Measurements from ENCODE around the gene TUBA1C.

TUBA1C gene

DNA sequence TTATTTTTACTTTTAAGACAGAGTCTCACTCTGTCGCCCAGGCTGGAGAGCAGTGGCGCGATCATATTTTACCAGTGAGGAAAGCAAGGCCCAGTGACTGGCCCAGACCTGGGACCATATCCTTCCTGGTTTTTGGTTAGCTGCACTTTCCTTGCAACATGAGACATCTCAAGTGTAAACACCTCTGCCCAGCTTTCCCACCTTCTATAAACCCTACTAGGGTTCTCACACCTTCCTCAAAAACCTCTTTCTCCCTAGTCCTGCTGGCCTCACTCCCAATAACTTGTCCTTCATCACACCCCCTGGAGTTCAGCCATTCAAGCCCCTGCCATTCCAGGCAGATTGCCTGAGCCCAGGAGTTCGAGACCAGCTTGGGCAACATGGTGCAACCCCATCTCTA lies 19.8 kb downstream of the TUBA1C start:
- H3K4me3 ChIP-seq (ENCODE audit: low read length): no peak overlapping the region
- TF ChIP-seq ZNF274 (IDR thresholded peaks at IDR 0.05; ENCODE audit: low read depth, low read length): no peak

DNA sequence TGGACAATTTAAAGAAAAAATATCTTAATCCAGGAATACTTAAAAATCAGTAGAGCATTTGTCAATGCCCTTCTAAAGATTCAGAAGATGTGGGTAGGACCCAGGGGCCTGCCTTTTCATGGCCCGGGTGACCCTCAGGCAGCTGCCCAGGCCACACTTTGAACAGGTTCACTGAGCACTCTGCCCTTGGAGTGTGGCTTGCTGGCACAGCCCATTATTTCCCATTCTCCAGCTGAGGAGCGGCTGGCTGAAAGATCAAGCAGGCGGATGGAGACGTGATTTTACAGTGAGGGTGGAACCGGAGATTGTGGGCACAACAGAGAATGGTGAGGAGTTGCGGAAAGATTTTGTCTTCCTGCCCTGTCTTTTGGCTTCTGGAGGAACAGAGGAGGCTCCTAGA lies 23.0 kb downstream of the TUBA1C start:
- no peak overlapping the region for H3K4me3 ChIP-seq (ENCODE audit: low read length)
- no peak for TF ChIP-seq ZNF274 (IDR thresholded peaks at IDR 0.05; ENCODE audit: low read depth, low read length)

- TF ChIP-seq ZNF274 (IDR thresholded peaks at IDR 0.05; ENCODE audit: low read depth, low read length): no peak
- no peak overlapping the region for H3K4me3 ChIP-seq (ENCODE audit: low read length)
These were observed 23.6 kb downstream of the TUBA1C start for GRCh38 chr12:49288412-49288853.

DNA sequence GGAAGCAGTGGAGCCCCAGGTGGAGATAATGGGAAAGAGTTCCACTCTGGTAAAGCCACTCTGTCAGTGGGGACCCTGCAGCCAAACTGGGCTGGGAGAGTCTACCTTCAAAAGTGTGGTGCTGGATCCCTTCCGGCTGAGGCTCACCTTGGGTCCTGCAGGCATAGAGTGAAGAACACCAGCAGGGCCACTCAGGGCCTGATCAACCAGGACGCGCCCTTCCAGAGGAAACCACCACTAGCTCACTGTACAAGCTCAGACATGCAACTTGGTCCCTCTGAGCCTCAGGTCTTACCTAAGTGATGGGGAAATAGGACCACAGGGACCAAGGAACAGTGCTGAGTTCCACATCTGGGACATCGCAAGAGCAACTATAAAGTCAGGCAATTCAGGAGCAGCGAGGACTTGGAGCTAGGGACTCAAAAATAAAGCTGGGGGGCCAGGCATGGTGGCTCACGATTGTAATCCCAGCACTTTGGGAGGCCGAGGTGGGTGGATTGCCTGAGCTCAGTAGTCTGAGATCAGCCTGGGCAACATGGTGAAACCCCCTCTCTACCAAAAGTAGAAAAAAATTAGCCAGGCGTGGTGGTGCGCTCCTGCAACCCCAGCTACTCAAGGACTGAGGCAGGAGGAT lies 24.2 kb downstream of the TUBA1C start:
- no peak for TF ChIP-seq ZNF274 (IDR thresholded peaks at IDR 0.05; ENCODE audit: low read depth, low read length)
- no peak overlapping the region for H3K4me3 ChIP-seq (ENCODE audit: low read length)

- H3K4me3 ChIP-seq (ENCODE audit: low read length): no peak overlapping the region
- no peak for TF ChIP-seq ZNF274 (IDR thresholded peaks at IDR 0.05; ENCODE audit: low read depth, low read length)
These were observed 27.8 kb downstream of the TUBA1C start for GRCh38 chr12:49292729-49293055.

- TF ChIP-seq ZNF274 (IDR thresholded peaks at IDR 0.05; ENCODE audit: low read depth, low read length): no peak
- H3K4me3 ChIP-seq (ENCODE audit: low read length): no peak overlapping the region
These were observed 28.4 kb downstream of the TUBA1C start for GRCh38 chr12:49293056-49293956.

GRCh38 chr12:49294086-49294803 lies 29.4 kb downstream of the TUBA1C start:
- no peak overlapping the region for H3K4me3 ChIP-seq (ENCODE audit: low read length)
- TF ChIP-seq ZNF274 (IDR thresholded peaks at IDR 0.05; ENCODE audit: low read depth, low read length): no peak

DNA sequence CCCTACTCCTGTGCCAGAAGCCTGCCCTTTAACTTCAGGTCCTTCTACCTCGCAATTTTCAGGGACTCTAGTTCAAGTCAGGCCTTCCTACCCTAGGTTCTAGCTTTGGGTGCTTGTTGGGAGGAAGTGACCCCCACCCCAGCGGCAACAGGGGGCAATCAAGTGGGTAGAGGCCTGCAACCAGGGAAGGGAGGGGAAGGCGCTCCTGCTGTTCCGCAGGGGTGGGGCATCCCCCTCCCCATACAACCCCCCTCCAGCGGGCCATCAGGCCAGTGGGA lies 29.9 kb downstream of the TUBA1C start:
- no peak for TF ChIP-seq ZNF274 (IDR thresholded peaks at IDR 0.05; ENCODE audit: low read depth, low read length)
- H3K4me3 ChIP-seq (ENCODE audit: low read length): no peak overlapping the region

DNA sequence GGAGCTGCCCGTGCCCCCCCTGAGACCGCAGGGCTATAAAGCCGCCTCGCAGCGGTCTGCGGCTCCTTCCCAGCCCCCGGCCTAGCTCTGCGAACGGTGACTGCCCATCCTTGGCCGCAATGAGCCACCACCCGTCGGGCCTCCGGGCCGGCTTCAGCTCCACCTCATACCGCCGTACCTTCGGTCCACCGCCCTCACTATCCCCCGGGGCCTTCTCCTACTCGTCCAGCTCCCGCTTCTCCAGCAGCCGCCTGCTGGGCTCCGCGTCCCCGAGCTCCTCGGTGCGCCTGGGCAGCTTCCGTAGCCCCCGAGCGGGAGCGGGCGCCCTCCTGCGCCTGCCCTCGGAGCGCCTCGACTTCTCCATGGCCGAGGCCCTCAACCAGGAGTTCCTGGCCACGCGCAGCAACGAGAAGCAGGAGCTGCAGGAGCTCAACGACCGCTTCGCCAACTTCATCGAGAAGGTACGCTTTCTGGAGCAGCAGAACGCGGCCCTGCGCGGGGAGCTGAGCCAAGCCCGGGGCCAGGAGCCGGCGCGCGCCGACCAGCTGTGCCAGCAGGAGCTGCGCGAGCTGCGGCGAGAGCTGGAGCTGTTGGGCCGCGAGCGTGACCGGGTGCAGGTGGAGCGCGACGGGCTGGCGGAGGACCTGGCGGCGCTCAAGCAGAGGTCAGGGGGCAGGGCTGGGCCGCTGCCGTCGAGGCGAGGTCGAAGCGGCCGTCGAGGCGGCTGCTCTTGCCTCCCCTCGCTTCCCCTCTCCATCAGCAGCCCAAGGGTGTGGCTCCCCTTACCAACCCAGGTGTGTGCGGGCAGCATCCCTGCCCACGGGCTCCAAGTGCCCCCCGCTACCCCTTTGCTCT lies 30.4 kb downstream of the TUBA1C start, which contains the start of gene PRPH:
TSS of gene PRPH (plus strand) at position 66 of the 855 bp plus-strand sequence. CDS start at position 120, 54 bp downstream.
- no peak within 1 kb of the TSS for H3K4me3 ChIP-seq (ENCODE audit: low read length)

DNA sequence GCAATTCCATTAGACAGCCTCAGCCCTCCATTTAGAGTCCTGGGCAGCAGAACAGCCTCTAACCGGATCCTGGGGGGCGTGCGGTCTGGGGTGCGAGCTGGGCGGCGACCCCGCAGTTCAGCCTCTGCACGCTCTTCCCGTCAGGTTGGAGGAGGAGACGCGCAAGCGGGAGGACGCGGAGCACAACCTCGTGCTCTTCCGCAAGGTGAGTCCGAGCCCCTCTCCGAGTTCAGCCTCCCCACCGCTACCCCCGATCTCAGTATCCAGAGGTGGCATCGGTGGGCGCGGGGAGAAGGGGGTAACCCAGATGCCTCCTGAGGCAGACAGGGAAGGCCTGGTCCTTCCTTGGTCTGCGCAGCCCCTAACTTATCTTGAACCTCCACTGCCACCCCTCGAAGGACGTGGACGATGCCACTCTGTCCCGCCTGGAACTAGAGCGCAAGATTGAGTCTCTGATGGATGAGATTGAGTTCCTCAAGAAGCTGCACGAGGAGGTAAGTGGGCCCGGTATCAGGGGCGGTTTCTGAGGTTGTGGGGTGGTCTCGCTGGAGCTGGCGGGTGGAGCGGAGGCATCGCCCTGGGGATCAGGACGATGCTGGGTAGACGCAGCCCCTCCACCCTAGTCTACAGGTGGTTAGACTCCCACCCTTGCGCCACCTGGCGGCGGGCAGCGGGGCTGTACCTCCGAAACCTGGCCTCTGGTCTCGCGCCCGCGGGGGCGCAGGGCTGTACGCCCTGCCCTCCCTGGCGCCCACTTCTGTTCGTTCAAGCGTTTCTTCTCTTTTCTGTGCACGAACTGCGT lies 31.4 kb downstream of the TUBA1C start:
- no peak for TF ChIP-seq ZNF274 (IDR thresholded peaks at IDR 0.05; ENCODE audit: low read depth, low read length)
- no peak overlapping the region for H3K4me3 ChIP-seq (ENCODE audit: low read length)

More for the DNA sequence above, 30.4 kb downstream of the TUBA1C start, which contains the start of gene PRPH:
- TF ChIP-seq ZNF274 (IDR thresholded peaks at IDR 0.05; ENCODE audit: low read depth, low read length): no peak

DNA sequence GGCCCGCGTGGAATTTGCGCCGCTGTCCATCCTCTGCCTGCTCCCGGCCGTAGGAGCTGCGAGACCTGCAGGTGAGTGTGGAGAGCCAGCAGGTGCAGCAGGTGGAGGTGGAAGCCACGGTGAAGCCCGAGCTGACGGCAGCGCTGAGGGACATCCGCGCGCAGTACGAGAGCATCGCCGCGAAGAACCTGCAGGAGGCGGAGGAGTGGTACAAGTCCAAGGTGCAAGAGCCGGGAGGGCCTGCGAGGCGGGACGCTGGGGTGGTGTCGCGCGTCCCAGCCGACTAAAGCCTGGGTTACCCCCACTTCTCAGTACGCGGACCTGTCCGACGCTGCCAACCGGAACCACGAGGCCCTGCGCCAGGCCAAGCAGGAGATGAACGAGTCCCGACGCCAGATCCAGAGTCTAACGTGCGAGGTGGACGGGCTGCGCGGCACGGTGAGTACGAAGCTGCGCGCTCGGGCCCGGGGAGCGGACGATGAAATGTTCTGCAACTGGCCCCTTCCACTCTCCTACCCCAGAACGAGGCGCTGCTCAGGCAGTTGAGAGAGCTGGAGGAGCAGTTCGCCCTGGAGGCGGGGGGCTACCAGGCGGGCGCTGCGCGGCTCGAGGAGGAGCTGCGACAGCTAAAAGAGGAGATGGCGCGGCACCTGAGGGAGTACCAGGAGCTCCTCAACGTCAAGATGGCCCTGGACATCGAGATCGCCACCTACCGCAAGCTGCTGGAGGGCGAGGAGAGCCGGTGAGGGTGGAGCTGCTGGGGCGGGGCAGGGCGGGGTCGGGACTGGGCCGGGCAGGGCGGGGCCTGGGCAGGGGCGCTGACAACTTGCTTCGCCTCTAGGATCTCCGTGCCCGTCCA lies 32.2 kb downstream of the TUBA1C start:
- no peak for TF ChIP-seq ZNF274 (IDR thresholded peaks at IDR 0.05; ENCODE audit: low read depth, low read length)
- no peak overlapping the region; the same call in 1 of the 2 replicates for H3K4me3 ChIP-seq (ENCODE audit: low read length)

DNA sequence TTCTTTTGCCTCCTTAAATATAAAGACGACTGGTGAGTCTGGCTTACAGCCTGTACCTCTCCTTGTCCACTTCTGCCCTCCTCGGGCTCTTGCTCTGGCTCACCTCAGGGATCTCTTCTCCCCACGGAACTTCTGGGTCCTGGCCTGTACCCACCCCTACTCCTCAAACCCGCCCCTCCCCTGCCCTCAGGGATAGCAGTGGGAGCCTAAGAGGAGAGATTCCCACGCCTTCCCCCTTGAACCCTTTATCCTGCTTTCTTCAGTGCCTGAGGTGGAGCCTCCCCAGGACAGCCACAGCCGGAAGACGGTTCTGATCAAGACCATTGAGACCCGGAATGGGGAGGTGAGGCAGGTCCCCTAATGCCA lies 32.8 kb downstream of the TUBA1C start:
- TF ChIP-seq ZNF274 (IDR thresholded peaks at IDR 0.05; ENCODE audit: low read depth, low read length): no peak
- H3K4me3 ChIP-seq (ENCODE audit: low read length): no peak overlapping the region

Measured in GM08714 (cell line).